ENCODE measurements around the gene KRTAP4-16.
"Not testable (repeated sequence)": the region's sequence is repeated elsewhere in the genome, so short reads cannot be mapped to it uniquely, and the experiment has no call there.

Gene KRTAP4-16

GRCh38 chr17:41098481-41098880 is 3.5 kb downstream of the KRTAP4-16 start:
- Histone ChIP-seq H3K36me3 (ENCODE audit: control insufficient read depth, insufficient read depth, low read length) (no peaks in the 10 kb centered on the region), H3K27ac (ENCODE audit: low read depth, low read length) (no peak overlapping the region), H3K4me1 (ENCODE audit: control insufficient read depth, insufficient read depth, low read length) (no peaks in the 10 kb centered on the region), H3K9me3 (ENCODE audit: control insufficient read depth, insufficient read depth, low read depth, low read length) (peaks cover 6% of the 10 kb centered on the region), H3K4me3 (ENCODE audit: low read depth, low read length) (no peak overlapping the region), H3K9ac (ENCODE audit: low read length) (no peak overlapping the region), H3K27me3 (ENCODE audit: control insufficient read depth, insufficient read depth, low read length) (no peaks in the 10 kb centered on the region)

- no peaks in the 10 kb centered on the region for H3K36me3 ChIP-seq (ENCODE audit: control insufficient read depth, insufficient read depth, low read length)
- H3K27ac ChIP-seq (ENCODE audit: low read depth, low read length), result no peak within 1 kb of the TSS
Measured at GRCh38 chr17:41098042-41098441, 4.0 kb downstream of the KRTAP4-16 start, which contains the start of gene KRTAP4-8. TSS of gene KRTAP4-8 (minus strand) at chr17:41098142. CDS start at chr17:41098084, 58 bp downstream.

DNA sequence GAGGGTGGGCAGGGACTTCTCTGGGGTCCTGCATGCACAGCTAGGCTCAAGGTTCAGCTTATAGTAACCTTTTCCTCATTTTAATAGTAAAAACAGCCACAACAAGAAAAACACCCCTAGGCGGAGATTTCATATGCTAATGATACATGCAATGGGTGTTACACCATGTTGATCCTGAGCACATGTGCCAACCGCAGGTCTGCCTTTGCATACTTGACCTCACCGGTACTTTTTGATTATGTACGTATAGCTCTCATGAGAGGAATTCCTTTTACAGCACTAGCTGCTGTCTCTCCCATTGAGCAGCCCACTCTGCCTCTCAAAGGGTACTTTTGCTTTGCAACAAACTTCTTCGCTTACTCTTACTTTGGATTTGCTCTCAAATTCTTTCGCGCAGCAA is 6.0 kb downstream of the KRTAP4-16 start:
- Histone ChIP-seq H3K9ac (ENCODE audit: low read length) (no peak overlapping the region), H3K4me3 (ENCODE audit: low read depth, low read length) (no peak overlapping the region), H3K27me3 (ENCODE audit: control insufficient read depth, insufficient read depth, low read length) (no peaks in the 10 kb centered on the region), H3K27ac (ENCODE audit: low read depth, low read length) (no peak overlapping the region), H3K36me3 (ENCODE audit: control insufficient read depth, insufficient read depth, low read length) (no peaks in the 10 kb centered on the region), H3K9me3 (ENCODE audit: control insufficient read depth, insufficient read depth, low read depth, low read length) (peaks cover 11% of the 10 kb centered on the region), H3K4me1 (ENCODE audit: control insufficient read depth, insufficient read depth, low read length) (no peaks in the 10 kb centered on the region)

More at GRCh38 chr17:41098042-41098441, 4.0 kb downstream of the KRTAP4-16 start, which contains the start of gene KRTAP4-8:
- Histone ChIP-seq H3K27me3 (ENCODE audit: control insufficient read depth, insufficient read depth, low read length) (no peaks in the 10 kb centered on the region), H3K9ac (ENCODE audit: low read length) (no peak within 1 kb of the TSS), H3K4me3 (ENCODE audit: low read depth, low read length) (no peak within 1 kb of the TSS), H3K4me1 (ENCODE audit: control insufficient read depth, insufficient read depth, low read length) (no peaks in the 10 kb centered on the region), H3K9me3 (ENCODE audit: control insufficient read depth, insufficient read depth, low read depth, low read length) (peaks cover 6% of the 10 kb centered on the region)

GRCh38 chr17:41088760-41089352 is 13.2 kb downstream of the KRTAP4-16 start:
- not testable (repeated sequence) for H3K9me3 ChIP-seq (ENCODE audit: control insufficient read depth, insufficient read depth, low read depth, low read length); H3K4me3 ChIP-seq (ENCODE audit: low read depth, low read length); H3K9ac ChIP-seq (ENCODE audit: low read length); H3K27ac ChIP-seq (ENCODE audit: low read depth, low read length); H3K36me3 ChIP-seq (ENCODE audit: control insufficient read depth, insufficient read depth, low read length); H3K4me1 ChIP-seq (ENCODE audit: control insufficient read depth, insufficient read depth, low read length); H3K27me3 ChIP-seq (ENCODE audit: control insufficient read depth, insufficient read depth, low read length)

GRCh38 chr17:41084100-41084856 is 17.7 kb downstream of the KRTAP4-16 start, which contains the start of gene KRTAP4-7:
TSS of gene KRTAP4-7 (plus strand) at chr17:41084150. CDS start at chr17:41084207, 57 bp downstream.
- H3K9ac ChIP-seq (ENCODE audit: low read length); H3K27ac ChIP-seq (ENCODE audit: low read depth, low read length); H3K9me3 ChIP-seq (ENCODE audit: control insufficient read depth, insufficient read depth, low read depth, low read length); H3K4me3 ChIP-seq (ENCODE audit: low read depth, low read length); H3K27me3 ChIP-seq (ENCODE audit: control insufficient read depth, insufficient read depth, low read length); H3K4me1 ChIP-seq (ENCODE audit: control insufficient read depth, insufficient read depth, low read length); H3K36me3 ChIP-seq (ENCODE audit: control insufficient read depth, insufficient read depth, low read length): not testable (repeated sequence)

- H3K9ac ChIP-seq (ENCODE audit: low read length); H3K4me1 ChIP-seq (ENCODE audit: control insufficient read depth, insufficient read depth, low read length); H3K27ac ChIP-seq (ENCODE audit: low read depth, low read length); H3K9me3 ChIP-seq (ENCODE audit: control insufficient read depth, insufficient read depth, low read depth, low read length); H3K27me3 ChIP-seq (ENCODE audit: control insufficient read depth, insufficient read depth, low read length); H3K4me3 ChIP-seq (ENCODE audit: low read depth, low read length); H3K36me3 ChIP-seq (ENCODE audit: control insufficient read depth, insufficient read depth, low read length): not testable (repeated sequence)
Measured at GRCh38 chr17:41083427-41083826, 18.6 kb downstream of the KRTAP4-16 start.

- H3K4me3 ChIP-seq (ENCODE audit: low read depth, low read length), result no peak overlapping the region
Measured at GRCh38 chr17:41082626-41083025, 19.4 kb downstream of the KRTAP4-16 start.

GRCh38 chr17:41076788-41077187 is 25.2 kb downstream of the KRTAP4-16 start:
- no peaks in the 10 kb centered on the region for H3K27me3 ChIP-seq (ENCODE audit: control insufficient read depth, insufficient read depth, low read length)
- H3K9me3 ChIP-seq (ENCODE audit: control insufficient read depth, insufficient read depth, low read depth, low read length), result no peaks in the 10 kb centered on the region
- no peaks in the 10 kb centered on the region for H3K36me3 ChIP-seq (ENCODE audit: control insufficient read depth, insufficient read depth, low read length)
- no peak overlapping the region for H3K27ac ChIP-seq (ENCODE audit: low read depth, low read length)
- no peak overlapping the region for H3K4me3 ChIP-seq (ENCODE audit: low read depth, low read length)
- H3K9ac ChIP-seq (ENCODE audit: low read length), result no peak overlapping the region
- H3K4me1 ChIP-seq (ENCODE audit: control insufficient read depth, insufficient read depth, low read length), result no peaks in the 10 kb centered on the region

More at GRCh38 chr17:41082626-41083025, 19.4 kb downstream of the KRTAP4-16 start:
- Histone ChIP-seq H3K4me1 (ENCODE audit: control insufficient read depth, insufficient read depth, low read length) (no peaks in the 10 kb centered on the region), H3K9me3 (ENCODE audit: control insufficient read depth, insufficient read depth, low read depth, low read length) (no peaks in the 10 kb centered on the region), H3K27me3 (ENCODE audit: control insufficient read depth, insufficient read depth, low read length) (no peaks in the 10 kb centered on the region), H3K9ac (ENCODE audit: low read length) (no peak overlapping the region), H3K27ac (ENCODE audit: low read depth, low read length) (no peak overlapping the region), H3K36me3 (ENCODE audit: control insufficient read depth, insufficient read depth, low read length) (no peaks in the 10 kb centered on the region)

DNA sequence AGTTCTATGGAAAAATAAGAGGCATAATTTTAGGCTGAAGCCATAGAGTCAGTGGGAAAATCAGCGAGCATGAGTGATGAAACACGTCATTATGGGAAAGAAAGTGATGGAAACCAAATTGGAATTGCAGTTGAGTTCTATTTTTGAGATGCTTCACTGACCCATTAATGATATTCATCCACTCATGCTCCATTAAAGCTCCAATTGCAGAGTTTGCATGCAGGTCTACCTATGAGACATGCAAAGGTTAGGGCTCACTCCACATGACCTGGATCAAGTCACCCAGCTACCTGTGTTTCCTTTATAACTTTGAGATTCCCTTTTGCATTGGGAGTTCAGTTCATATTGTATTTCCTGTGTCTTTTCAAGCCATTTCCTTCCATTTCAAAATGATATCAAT is 28.3 kb downstream of the KRTAP4-16 start:
- Histone ChIP-seq H3K9ac (ENCODE audit: low read length) (no peak overlapping the region), H3K36me3 (ENCODE audit: control insufficient read depth, insufficient read depth, low read length) (no peaks in the 10 kb centered on the region), H3K4me3 (ENCODE audit: low read depth, low read length) (no peak overlapping the region), H3K27ac (ENCODE audit: low read depth, low read length) (no peak overlapping the region), H3K9me3 (ENCODE audit: control insufficient read depth, insufficient read depth, low read depth, low read length) (no peaks in the 10 kb centered on the region), H3K4me1 (ENCODE audit: control insufficient read depth, insufficient read depth, low read length) (no peaks in the 10 kb centered on the region), H3K27me3 (ENCODE audit: control insufficient read depth, insufficient read depth, low read length) (no peaks in the 10 kb centered on the region)

DNA sequence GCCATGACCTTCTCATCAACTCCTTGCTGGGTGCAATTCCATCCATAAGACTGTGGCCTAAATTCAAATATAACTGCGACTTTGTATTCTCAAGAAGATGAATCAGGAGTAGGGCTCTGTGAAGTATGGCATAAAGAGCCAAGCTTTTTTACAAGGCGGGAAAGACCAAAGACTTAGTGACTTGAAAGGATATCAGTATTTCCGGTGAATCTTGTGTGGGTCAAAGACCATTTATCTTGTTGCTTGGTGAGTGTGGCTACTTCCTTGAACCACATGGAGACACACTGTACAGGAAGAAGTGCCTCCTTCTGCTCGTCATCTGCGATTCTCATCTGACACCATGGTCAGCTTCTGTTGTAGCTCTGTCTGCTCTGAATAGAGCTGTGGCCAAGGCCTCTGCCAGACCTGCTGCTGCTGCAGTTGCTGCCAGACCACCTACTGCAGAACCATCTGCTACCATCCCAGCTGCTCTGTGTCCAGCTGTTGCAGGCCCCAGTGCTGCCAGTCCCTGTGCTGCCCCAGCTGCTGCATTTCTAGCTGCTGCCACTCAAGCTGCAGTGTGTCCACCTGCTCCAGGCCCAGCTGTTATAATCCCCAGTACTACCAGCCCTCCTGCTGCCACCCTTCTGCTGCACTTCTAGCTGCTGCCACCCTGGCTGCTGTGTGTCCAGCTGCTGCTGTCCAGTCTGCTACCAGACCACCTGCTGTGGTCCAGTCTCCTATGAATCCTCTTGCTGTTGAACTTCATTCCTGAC is 30.2 kb downstream of the KRTAP4-16 start:
- Histone ChIP-seq H3K27ac (ENCODE audit: low read depth, low read length) (no peak overlapping the region), H3K36me3 (ENCODE audit: control insufficient read depth, insufficient read depth, low read length) (no peaks in the 10 kb centered on the region), H3K9ac (ENCODE audit: low read length) (no peak overlapping the region), H3K4me3 (ENCODE audit: low read depth, low read length) (no peak overlapping the region), H3K27me3 (ENCODE audit: control insufficient read depth, insufficient read depth, low read length) (no peaks in the 10 kb centered on the region), H3K4me1 (ENCODE audit: control insufficient read depth, insufficient read depth, low read length) (no peaks in the 10 kb centered on the region), H3K9me3 (ENCODE audit: control insufficient read depth, insufficient read depth, low read depth, low read length) (no peaks in the 10 kb centered on the region)

- Histone ChIP-seq H3K36me3 (ENCODE audit: control insufficient read depth, insufficient read depth, low read length) (no peaks in the 10 kb centered on the region), H3K4me1 (ENCODE audit: control insufficient read depth, insufficient read depth, low read length) (no peaks in the 10 kb centered on the region), H3K9me3 (ENCODE audit: control insufficient read depth, insufficient read depth, low read depth, low read length) (no peaks in the 10 kb centered on the region), H3K4me3 (ENCODE audit: low read depth, low read length) (no peak overlapping the region), H3K9ac (ENCODE audit: low read length) (no peak overlapping the region), H3K27ac (ENCODE audit: low read depth, low read length) (no peak overlapping the region), H3K27me3 (ENCODE audit: control insufficient read depth, insufficient read depth, low read length) (no peaks in the 10 kb centered on the region)
Measured at GRCh38 chr17:41069031-41069430, 33.0 kb downstream of the KRTAP4-16 start.

All from HUES6 (cell line).